Right lung (tissue), 5 donors: ENCODE measurements around the gene DIPK1A. TPM values are rescaled to one million over a fixed set of nuclear protein-coding genes. Genes with fewer than 3 reads are reported as not detected.
A peak's percentile ranks its signal among the peaks of the same experiment; 100 is the strongest.

Source experiments
- DNase-seq, 2 donors: peaks; one replicate each; pipeline ENCODE4 v3.0.0-alpha.2; 2013
- polyA plus RNA-seq, 5 donors: library from polyadenylated mRNA; unstranded; fragments of 120-200 nt; gene quantifications; one replicate each; pipeline versions ENCODE4 v1.2.1 to v1.2.3, GENCODE V29; 2013; ENCODE audit warnings: inconsistent platforms in 1 of 5, low replicate concordance in 1 of 5; ENCODE audit not compliant: insufficient read length in 5 of 5, insufficient read depth in 1 of 5

The DIPK1A gene
- polyA plus RNA-seq, 5 donors: 7.8 to 13.9 (median 12.2) TPM

DNA sequence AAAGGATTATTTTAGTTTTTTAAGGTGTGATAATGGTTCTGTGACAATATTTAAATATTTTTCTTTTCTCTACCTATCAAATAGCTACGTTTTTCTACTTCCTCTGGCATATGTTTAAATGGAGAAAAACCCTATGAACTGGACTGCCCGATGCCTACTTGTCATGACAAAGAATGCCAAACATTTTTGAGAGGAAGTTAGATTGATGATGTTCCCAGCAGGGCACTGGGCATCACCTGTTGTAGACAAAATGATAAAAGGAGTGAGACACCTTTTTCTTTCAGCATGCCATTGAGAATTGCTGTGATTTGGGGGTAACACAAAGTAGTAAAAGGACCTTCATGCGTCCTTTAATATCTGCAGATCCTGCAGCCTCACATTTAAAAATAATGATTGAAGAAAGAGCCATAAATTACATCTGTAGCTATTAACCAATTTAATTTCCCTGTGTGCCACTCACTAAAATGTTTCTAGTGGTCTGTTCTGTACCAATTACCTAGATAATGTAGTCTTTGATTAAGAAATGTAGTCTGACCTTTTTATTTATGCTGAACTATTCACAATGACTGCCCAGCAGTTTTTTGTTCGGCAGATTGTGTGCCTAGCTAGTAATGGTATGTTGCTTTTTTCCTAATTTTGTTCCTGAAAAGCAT lies 81.8 kb downstream of the DIPK1A start:
- DNase-seq: no peak

GRCh38 chr1:92877792-92878191 lies 83.5 kb downstream of the DIPK1A start:
- DNase-seq: no peak

- DNase-seq: no peak
These were observed 84.1 kb downstream of the DIPK1A start for GRCh38 chr1:92877081-92877711.

- no peak for DNase-seq
These were observed 84.9 kb downstream of the DIPK1A start for GRCh38 chr1:92876351-92876750.

DNA sequence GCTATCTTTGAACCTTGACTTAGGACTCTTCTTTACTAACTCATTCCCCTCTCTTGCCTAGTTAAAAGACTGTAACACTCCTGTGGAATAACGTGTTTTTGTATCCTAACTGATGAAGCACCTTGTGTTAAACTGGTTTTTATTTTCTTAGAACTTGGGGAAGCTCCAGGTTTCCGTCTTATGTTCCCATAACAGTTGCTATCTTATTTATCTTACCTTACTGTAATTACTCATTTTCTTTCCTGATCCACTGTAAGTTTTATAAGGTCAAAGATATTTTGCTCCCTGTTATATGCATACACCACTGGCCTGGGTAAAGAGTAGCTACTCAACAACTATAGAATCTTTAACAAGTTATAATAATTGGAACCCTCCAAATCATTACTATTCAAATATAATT lies 86.3 kb downstream of the DIPK1A start:
- no peak for DNase-seq

GRCh38 chr1:92872719-92873118 lies 88.5 kb downstream of the DIPK1A start:
- DNase-seq: no peak

GRCh38 chr1:92870591-92870990 lies 90.7 kb downstream of the DIPK1A start:
- no peak for DNase-seq

- DNase-seq: no peak
These were observed 97.1 kb downstream of the DIPK1A start for GRCh38 chr1:92864131-92864530.

DNA sequence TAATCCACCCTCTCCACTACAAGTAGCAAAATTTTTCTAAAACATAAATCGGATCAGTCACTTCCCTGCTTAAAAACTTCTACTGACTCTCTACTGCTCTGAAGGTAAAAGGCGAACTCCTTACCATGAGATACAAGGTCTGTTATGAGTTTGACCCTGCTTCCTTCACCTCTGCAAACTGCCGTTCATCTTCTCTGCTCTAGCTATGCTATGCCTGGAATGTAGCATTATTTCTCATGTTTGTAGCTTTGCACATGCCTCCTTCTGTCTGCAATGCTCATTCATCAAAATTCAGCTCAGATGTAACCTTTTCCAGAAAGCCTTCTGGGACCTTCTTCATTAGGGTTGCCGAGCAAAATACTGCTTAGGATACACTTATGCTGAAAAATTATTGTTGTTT lies 98.7 kb downstream of the DIPK1A start:
- no peak for DNase-seq

GRCh38 chr1:92859400-92860039 lies 101.7 kb downstream of the DIPK1A start:
- DNase-seq: no peak

GRCh38 chr1:92858564-92859399 lies 102.5 kb downstream of the DIPK1A start:
- peak; percentile 58 to 78 for DNase-seq

GRCh38 chr1:92857817-92858216 lies 103.4 kb downstream of the DIPK1A start:
- DNase-seq: no peak

GRCh38 chr1:92855236-92855635 lies 106.0 kb downstream of the DIPK1A start:
- no peak for DNase-seq

GRCh38 chr1:92854101-92854785 lies 107.0 kb downstream of the DIPK1A start:
- no peak for DNase-seq

DNA sequence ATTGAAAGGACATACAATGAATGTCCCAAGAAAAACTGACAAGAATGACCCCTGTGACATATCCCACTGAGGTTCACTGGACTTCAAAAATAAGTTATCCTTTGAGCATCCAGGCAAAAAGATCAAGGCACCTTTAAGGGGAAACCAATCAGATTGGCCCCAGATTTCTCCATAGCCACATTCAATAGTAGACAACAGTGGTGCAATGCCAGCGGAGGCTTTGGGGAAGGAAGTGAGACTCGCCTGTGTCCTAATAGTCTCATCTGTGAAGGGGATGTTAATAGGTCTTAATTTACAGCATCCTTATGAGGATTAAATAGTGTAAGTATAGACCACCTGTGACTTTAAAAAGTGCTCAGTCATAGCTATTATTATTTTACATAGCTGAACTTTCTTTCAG lies 108.0 kb downstream of the DIPK1A start:
- no peak for DNase-seq

DNA sequence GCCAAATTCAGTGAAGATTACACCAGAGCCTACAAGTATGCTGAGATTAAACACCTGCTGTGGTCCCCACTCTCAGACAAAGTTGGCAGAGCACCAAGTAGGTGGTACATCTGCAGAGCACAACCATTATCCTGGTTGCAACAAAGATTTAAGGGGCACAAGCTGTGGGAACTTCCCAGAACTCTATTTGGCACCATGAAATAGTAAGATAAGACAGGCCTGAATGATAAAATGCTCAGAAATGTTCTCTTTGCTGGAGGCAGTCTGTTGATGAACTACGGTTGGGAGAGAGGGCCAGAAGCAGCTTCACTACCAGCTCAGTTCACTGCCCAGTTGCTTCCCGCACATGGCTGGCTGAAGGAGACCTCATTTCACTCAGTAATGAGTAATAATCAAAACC lies 109.5 kb downstream of the DIPK1A start:
- DNase-seq: no peak

GRCh38 chr1:92850019-92850418 lies 111.2 kb downstream of the DIPK1A start:
- DNase-seq: no peak

DNA sequence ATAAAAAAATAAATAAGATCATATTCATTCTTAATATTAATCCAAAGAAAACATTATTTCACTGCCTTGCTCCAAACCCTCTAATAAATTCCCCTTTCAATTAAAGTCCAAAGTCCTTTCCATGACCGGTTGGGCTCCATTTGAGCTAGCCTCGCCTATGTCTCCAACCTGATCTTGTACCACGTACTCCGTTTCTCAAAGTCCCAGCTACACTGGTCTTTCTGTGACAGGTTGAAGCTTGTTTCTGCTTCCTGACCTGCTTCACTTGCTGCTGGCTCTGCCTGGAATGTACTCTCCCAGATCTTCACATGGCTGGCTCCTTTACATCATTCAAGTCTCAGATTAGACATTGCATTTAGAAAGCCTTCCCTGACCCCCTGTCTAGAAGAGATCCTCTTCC lies 113.1 kb downstream of the DIPK1A start:
- no peak for DNase-seq

DNA sequence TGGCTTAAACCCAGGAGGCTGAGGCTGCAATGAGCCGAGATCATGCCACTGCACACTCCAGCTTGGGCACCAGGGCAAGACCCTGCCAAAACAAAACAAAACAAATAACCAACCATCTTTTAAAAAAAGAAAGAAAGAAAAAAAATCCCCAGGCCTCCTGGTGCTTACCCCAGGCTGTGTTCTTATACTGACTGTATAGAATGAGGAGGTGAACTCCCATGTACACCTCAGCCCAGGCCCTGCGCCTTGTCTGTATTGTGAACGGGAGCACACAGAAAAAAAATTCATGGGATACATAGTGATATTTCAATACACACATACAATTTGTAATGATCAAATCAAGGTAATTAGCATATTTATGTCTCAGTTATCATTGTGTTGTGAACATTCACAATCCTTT lies 115.4 kb downstream of the DIPK1A start:
- DNase-seq: no peak

DNA sequence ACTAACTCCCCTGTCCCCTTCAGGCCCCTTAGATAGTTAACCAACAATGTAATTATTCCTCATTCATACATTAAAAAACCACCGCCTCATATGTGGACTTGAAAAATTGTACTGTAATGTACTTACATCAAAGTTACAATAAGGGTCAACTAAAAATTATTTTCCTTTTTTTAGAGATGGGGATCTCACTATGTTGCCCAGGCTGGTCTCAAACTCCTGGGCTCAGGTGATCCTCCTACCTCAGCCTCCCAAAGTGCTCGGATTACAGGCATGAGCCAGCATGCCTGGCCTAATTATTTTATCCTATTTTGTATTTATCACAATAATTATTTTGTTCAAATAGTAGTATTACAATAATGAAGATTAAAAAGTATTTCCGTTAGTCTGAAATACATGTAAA lies 116.8 kb downstream of the DIPK1A start:
- DNase-seq: no peak

DNA sequence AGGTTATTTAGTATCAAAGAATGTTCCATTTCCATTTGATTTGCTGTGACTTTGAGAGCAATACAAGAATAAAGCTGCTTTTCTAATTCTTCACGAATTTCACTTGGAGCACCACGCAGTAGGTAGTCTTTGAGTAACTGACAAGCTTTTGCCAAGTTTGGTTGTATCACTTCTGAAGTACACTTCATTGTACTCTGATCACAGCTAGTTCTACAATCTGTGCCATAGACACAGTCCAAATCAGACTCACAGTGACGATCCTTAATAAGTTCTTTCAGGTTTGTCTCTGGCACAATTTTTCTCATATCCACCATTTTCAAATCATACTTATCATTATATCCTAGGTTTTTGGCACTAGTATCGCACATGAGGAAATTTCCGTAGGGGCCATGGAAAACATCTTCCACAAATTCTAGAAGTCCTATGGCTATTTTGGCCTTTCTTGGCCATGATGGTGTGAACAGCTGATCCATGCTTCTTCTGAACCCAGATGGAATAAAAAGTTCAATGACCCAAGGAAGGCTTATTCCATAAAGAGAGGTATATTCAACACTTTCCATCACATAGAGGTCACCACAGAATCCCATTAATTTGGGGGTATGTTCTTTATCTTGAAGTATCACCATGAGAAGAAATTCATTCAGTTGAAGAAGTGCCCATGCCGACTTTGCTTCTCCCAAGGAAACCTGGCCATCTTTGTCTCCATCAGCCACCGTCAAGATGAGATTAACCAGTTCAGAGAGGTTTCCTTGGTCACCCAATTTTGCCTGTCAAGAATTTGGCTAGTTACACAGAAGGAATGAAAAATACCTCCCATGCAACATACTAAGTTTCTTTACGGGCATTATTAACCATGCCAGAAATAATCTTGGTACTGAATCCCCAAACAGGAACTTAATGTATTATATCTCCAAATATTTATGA lies 117.6 kb downstream of the DIPK1A start:
- DNase-seq: no peak
